Activated T-cell treated with anti-CD3 and anti-CD28 coated beads for 48 hours (primary cell): ENCODE results near the gene TMEM89.

ENCODE experiments used
- DNase-seq: peaks from one replicate; pipeline ENCODE4 v3.0.0-alpha.2; 2020; ENCODE audit warnings: low read depth

Gene TMEM89

GRCh38 chr3:48587686-48588085 lies 33.9 kb downstream of the TMEM89 start:
- no peak for DNase-seq

GRCh38 chr3:48585411-48585810 lies 36.2 kb downstream of the TMEM89 start:
- DNase-seq: no peak

GRCh38 chr3:48584836-48585235 lies 36.7 kb downstream of the TMEM89 start:
- DNase-seq: no peak

- DNase-seq: no peak
Observed at GRCh38 chr3:48581621-48582481, 39.7 kb downstream of the TMEM89 start.

GRCh38 chr3:48576647-48577046 lies 44.9 kb downstream of the TMEM89 start:
- no peak for DNase-seq

GRCh38 chr3:48575366-48575765 lies 46.2 kb downstream of the TMEM89 start:
- no peak for DNase-seq

- no peak for DNase-seq
Observed at GRCh38 chr3:48573973-48574585, 47.5 kb downstream of the TMEM89 start.

- no peak for DNase-seq
Observed at GRCh38 chr3:48572517-48572916, 49.1 kb downstream of the TMEM89 start.

- DNase-seq: no peak
Observed at GRCh38 chr3:48571938-48572337, 49.6 kb downstream of the TMEM89 start.
